Stimulated activated CD4-positive, alpha-beta T cell treated with anti-CD3 and anti-CD28 coated beads, Interleukin-4, amount 100 ng/mL, for 1 hour (primary cell): Measurements from ENCODE around the gene TMPRSS9.

ENCODE experiments used
- DNase-seq: peaks from one replicate; pipeline ENCODE4 v3.0.0-alpha.2; 2020

TMPRSS9 gene

DNA sequence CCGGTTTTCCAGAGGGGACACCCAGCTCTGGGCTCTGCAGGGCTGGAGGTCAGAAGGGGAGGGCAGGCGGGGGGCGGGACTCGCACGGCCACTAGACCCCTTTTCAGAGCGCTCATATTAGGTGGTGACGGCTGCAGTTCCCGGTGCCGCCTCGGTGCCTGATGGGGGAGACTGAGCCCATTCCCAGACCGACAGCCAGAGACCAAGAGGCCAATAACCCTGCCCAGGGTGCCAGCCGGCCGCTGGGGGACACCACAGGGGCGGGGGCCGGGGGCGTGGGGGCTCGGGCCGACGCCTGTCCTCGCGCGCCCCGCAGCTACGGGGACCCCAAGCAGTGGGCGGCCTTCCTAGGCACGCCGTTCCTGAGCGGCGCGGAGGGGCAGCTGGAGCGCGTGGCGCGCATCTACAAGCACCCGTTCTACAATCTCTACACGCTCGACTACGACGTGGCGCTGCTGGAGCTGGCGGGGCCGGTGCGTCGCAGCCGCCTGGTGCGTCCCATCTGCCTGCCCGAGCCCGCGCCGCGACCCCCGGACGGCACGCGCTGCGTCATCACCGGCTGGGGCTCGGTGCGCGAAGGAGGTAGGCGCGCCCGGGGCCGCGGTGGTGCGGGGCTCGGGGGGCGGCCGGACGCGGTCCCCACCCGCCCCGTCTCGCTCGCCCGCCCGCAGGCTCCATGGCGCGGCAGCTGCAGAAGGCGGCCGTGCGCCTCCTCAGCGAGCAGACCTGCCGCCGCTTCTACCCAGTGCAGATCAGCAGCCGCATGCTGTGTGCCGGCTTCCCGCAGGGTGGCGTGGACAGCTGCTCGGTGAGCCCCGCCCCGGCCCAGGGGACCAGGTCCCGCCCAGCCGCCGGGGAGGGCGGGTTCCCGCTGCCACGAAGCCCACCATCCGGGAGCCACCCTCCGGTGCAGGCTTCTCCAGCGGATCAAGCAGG lies 64.9 kb downstream of the TMPRSS9 start:
- DNase-seq, result no peak

GRCh38 chr19:2425622-2426581 lies 65.8 kb downstream of the TMPRSS9 start:
- no peak for DNase-seq

GRCh38 chr19:2426611-2427428 lies 66.8 kb downstream of the TMPRSS9 start:
- peak; percentile 56 for DNase-seq

DNA sequence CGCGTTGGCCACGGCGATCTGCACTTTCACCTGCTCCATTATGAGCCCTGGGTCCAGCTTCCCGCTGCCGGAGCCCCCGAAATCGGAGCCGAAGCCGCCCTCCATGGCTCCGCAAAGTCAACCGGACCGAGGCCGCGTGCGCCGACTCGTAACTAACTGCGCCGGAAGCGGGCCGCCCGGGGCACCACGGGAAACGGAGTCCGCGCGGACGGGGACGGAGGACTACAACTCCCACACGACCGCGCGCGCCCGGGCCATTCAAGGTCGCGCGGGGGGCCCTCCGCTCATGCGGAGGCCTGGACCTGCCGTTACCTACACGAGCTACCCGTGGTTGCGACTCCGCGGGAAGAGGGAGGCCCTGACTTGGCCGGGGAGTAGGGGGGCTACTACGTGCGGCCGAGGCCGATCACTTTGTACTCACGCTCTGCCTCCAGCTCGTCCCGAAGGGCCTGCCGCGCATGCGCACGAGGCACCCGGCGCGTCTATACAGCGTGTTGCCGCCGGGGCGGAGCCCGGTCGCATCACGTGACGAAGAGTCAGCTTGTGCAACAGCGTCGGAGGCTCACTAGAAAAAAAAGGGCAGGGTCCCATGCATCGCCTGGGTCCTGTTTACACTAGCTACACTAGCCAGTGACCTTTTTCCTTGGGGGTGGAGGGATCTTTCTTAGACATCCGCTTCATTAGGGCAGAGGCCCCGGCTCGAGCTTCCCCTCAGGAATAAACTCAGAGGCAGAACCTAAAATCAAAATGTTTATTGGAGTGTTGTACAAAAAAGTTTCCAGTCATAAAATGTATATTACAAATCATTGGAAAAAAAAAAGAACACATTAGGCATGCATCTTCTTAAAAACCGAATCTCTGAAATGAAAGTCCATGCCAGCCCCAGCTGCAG lies 67.6 kb downstream of the TMPRSS9 start, which contains the start of gene TIMM13:
TSS of gene TIMM13 (minus strand) at position 158 of the 892 bp plus-strand sequence. CDS start at position 105, 53 bp downstream.
- peak; percentile 96 for DNase-seq

DNA sequence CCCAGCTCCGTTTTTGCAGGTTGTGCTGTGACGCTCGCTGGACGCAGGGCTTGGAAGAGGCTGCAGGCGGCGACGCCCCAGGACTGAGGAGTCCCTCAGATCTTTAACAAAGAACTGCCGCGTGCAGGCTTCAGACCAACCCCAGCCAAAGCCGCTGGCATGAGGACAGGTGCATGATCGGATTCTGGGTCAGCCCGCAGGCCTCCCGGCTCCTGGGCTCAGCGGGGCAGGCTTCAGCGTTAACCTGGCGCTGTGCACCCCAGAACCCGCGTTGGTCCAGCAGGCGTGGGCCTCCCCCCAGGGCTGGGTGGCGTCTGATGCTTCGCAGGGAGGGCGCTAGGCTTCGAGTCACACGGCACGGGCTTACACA lies 68.2 kb downstream of the TMPRSS9 start:
- DNase-seq, result no peak

GRCh38 chr19:2428756-2429711 lies 69.0 kb downstream of the TMPRSS9 start:
- no peak for DNase-seq

DNA sequence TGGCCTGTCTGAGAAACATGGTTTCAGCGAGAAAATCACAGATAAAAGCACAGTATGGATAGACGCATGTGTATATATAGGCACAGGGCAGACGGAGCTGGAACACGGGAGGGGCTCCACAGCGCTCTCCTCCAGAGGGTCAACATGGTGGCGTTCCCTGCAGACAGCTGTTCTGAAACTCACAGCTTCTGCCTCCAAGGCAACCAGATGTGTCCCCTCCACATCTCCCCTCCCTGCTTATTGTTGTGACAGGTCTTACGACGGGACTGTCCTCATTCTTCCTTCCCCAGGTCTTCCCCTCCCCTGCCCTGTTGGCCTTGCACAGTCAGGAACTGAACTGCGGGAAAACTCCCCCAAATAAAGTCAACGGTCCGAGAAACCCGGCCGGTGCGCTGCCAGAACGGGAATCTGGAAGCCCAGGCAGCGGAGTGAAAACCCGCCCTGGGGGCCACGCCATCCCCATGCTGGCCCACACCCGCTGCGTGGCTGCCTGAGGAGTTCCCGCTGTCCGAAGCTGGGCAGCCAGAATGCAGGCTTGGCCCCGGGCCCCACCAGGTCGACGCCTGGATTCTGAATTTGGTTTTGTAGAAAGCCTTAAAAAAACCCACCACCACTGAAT lies 70.0 kb downstream of the TMPRSS9 start:
- no peak for DNase-seq

DNA sequence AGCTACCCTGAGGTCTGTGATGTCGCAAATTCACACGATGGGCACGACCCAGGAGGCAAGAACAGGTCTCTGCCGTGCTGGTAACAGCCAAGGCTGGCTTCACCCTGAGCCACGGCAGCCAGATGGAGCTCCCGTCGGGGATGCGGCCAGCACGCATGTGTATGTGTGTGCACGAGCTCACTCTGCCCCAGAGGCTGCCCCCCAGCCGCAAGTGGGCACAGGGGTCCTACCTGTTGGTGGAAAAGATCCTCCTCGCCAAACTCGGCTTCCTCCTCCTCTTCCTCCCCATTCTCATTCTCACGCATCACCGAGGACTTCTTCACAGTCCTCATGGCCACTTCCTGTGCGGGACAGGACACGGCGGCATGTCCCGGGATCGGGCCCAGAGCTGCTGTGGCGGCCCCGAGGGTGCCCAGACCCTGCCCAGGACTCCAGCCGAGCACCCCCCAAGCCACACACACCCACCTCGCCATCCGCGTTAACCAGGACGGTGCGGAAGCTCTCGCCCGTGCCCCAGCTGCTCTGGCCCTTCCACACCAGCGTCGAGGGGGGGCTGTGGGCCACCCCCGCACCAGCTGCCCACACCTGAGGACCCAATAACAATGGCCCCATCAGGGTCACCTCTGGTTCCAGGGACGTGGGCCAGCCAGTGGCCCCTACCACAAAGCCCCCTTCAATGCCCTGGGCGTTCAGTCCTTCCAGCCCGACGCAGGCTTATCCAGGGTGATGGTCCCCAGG lies 71.4 kb downstream of the TMPRSS9 start:
- no peak for DNase-seq

DNA sequence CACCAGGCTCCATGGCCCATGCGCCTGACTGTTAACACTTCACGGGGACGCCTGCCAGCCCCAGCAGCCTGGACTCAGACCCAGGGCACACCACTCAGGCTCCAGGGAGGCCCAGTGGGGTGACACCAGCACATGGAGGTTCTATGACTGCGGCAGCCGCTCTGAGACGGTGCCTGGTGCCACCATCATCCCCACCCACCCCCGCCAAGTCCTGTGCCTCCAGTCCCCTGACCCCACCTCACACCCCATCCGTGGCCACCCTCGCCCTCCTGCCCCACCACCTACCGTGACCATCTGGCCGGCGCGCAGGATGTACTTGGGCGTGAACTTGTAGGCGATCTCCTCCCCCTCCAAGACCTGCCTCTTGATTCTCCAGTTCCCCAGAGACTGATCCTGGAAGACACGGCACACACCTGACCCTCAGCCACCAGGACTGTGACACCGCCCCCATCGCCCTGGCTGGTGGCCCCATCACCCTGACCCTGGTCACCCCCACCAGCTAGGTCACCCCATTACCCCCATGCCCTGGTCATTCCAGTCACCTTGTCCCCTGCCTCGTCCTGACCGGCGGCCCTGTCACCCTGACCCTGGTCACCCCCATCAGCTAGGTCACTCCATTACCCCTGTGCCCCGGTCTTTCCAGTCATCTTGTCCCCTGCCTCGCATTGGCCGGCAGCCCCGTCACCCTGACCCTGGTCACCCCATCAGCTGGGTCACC lies 72.2 kb downstream of the TMPRSS9 start:
- no peak for DNase-seq

GRCh38 chr19:2433854-2434253 lies 73.8 kb downstream of the TMPRSS9 start:
- DNase-seq, result no peak

GRCh38 chr19:2434267-2434666 lies 74.2 kb downstream of the TMPRSS9 start:
- no peak for DNase-seq

DNA sequence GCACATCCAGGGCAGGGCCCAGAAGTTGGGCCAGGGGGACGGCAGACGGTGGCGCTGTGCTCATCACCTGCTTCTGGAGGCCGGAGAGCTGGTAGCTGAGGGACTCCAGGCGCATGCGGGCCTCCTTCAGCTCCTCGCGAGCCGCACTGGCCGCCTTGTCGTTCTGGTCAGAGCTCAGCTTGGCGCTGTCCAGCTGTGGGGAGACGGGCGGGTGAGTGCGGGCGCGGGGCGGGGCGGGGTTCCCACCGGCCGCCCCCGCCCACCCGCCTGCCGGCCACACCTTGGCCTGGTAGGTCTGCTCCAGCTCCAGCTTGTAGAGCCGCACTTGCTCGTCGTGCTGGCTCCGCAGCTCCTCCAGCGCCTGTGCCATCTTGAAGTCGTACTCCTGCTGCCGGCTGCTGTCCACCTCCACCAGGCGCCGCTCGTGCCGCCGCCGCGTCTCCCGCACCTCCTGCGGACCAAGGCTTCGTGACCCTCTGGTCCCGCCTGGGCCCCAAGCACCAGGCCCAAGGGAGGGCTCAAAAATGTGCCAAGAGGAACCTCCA lies 74.7 kb downstream of the TMPRSS9 start:
- DNase-seq, result no peak

DNA sequence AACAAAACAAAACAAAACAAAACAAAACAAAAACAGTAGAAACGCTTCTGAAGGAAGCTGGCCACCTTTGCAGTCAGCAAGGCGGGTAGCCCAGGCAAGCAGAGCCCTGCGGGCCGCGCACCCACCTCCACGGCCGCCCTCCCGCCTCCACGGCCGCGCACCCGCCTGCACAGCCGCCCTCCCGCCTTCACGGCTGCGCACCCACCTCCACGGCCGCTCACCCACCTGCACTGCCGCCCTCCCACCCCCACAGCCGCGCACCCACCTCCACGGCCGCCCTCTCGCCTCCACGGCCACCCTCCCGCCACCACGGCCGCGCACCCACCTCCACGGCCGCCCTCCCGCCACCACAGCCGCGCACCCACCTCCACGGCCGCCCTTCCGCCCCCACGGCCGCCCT lies 76.3 kb downstream of the TMPRSS9 start:
- no peak for DNase-seq

GRCh38 chr19:2436926-2437325 lies 76.9 kb downstream of the TMPRSS9 start:
- no peak for DNase-seq

GRCh38 chr19:2438178-2438577 lies 78.1 kb downstream of the TMPRSS9 start:
- no peak for DNase-seq

DNA sequence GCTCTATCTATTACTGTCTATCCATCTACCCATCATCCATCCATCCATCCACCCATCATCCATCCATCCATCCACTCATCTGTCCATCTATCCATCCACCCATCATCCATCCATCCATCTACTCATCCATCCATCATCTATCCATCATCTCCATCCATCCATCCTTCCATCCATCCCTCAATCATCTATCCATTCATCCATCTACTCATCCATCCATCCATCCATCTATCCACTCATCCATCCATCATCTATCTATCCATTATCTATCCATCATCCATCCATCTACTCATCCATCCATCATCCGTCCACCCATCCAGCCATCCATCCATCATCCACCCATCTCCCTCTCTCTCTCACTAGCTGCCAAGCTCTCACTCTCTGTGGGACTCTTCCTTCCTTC lies 80.5 kb downstream of the TMPRSS9 start:
- DNase-seq, result no peak

GRCh38 chr19:2441096-2441752 lies 81.2 kb downstream of the TMPRSS9 start:
- no peak for DNase-seq
